AG09309 (cell line): Measurements from ENCODE around the gene LUC7L.
"Not testable (repeated sequence)": the region's sequence is repeated elsewhere in the genome, so short reads cannot be mapped to it uniquely, and the experiment has no call there.

Source experiments
- DNase-seq: peaks from one replicate; pipeline ENCODE4 v3.0.0-alpha.2; 2010; ENCODE audit warnings: low read depth
- H3K4me3 ChIP-seq: 2 replicates; pipeline ENCODE4 v1.5.1; 2011; ENCODE audit warnings: mild to moderate bottlenecking, low read depth, low read length, moderate library complexity; ENCODE audit not compliant: control insufficient read depth
- CTCF ChIP-seq: IDR thresholded peaks from 2 replicates; pipeline ENCODE4 v1.5.1; 2011; ENCODE audit warnings: mild to moderate bottlenecking, low read depth, low read length, inconsistent platforms; ENCODE audit not compliant: insufficient read depth, control insufficient read depth; ENCODE audit errors: missing control alignments

Gene LUC7L

GRCh38 chr16:167122-167690, 62.0 kb downstream of the LUC7L start:
- TF ChIP-seq CTCF, result no peak
- no peak overlapping the region for H3K4me3 ChIP-seq
- DNase-seq, result no peak

GRCh38 chr16:166375-167121, 62.7 kb downstream of the LUC7L start:
- DNase-seq, result no peak
- H3K4me3 ChIP-seq, result no peak overlapping the region
- no peak for TF ChIP-seq CTCF

- TF ChIP-seq CTCF, result no peak
- H3K4me3 ChIP-seq, result no peak within 1 kb of the TSS
- DNase-seq, result no peak
Observed at GRCh38 chr16:165539-166374, 63.5 kb downstream of the LUC7L start, which contains the start of gene HBM. HBM (plus strand) TSS chr16:165978; CDS start chr16:165998, 20 bp downstream.

GRCh38 chr16:164827-165538, 64.3 kb downstream of the LUC7L start:
- no peak overlapping the region for H3K4me3 ChIP-seq
- DNase-seq, result no peak
- no peak for TF ChIP-seq CTCF

GRCh38 chr16:164134-164823, 65.0 kb downstream of the LUC7L start:
- H3K4me3 ChIP-seq, DNase-seq: not testable (repeated sequence)

- not testable (repeated sequence) for DNase-seq, H3K4me3 ChIP-seq
Observed at GRCh38 chr16:163696-164095, 65.6 kb downstream of the LUC7L start.

- not testable (repeated sequence) for DNase-seq, H3K4me3 ChIP-seq
Observed at GRCh38 chr16:163139-163538, 66.1 kb downstream of the LUC7L start.
